H1 (cell line): Measurements from ENCODE around the gene DET1. TPM values are rescaled to one million over a fixed set of nuclear protein-coding genes. Genes with fewer than 3 reads are reported as not detected.

Experiments used
- ASH2L ChIP-seq: fragments of 200-600, 300-600 bp; sonication (generic); IDR thresholded peaks from one replicate; pipeline ENCODE4 v1.7.1; 2017; ENCODE audit warnings: low read length
- ATF2 ChIP-seq: IDR thresholded peaks from 2 replicates; pipeline ENCODE4 v1.6.1; 2012; ENCODE audit warnings: low read length, inconsistent platforms
- BCL11A ChIP-seq, 2 experiments: IDR thresholded peaks; one replicate each; pipeline ENCODE4 v1.6.1; 2011; ENCODE audit warnings: low read depth in 2 of 2, low read length in 2 of 2, mild to moderate bottlenecking in 2 of 2
- BRCA1 ChIP-seq: IDR thresholded peaks from 2 replicates; pipeline ENCODE4 v1.6.1; 2012; ENCODE audit warnings: low read depth, low read length, improper control_type of control experiment
- CBX5 ChIP-seq: fragments of 300-800, 300-1000 bp; sonication (generic); IDR thresholded peaks from 2 replicates; pipeline ENCODE4 v1.7.1; 2016; ENCODE audit warnings: antibody characterized with exemption, low read length, low read depth
- EGR1 ChIP-seq: IDR thresholded peaks from 2 replicates; pipeline ENCODE4 v1.6.1; 2011; ENCODE audit warnings: low read depth, low read length, borderline replicate concordance
- EZH2 ChIP-seq: fragments of 200-600 bp; sonication (generic); IDR thresholded peaks from 2 replicates; pipeline ENCODE4 v1.7.1; 2012; ENCODE audit warnings: low read depth, mild to moderate bottlenecking, moderate library complexity, low read length, inconsistent platforms; ENCODE audit not compliant: severe bottlenecking
- FOSL1 ChIP-seq: IDR thresholded peaks from 2 replicates; pipeline ENCODE4 v1.6.1; 2011; ENCODE audit warnings: mild to moderate bottlenecking, low read depth, low read length, moderate library complexity; ENCODE audit not compliant: insufficient read depth
- GABPA ChIP-seq: IDR thresholded peaks from 2 replicates; pipeline ENCODE4 v1.6.1; 2011; ENCODE audit warnings: mild to moderate bottlenecking, low read length, moderate library complexity, borderline replicate concordance; ENCODE audit not compliant: insufficient read depth
- NANOG ChIP-seq: IDR thresholded peaks from 2 replicates; pipeline ENCODE4 v1.6.1; 2011; ENCODE audit warnings: low read length, low read depth, mild to moderate bottlenecking, inconsistent platforms; ENCODE audit not compliant: insufficient read depth, poor library complexity, severe bottlenecking
- NRF1 ChIP-seq: IDR thresholded peaks from 2 replicates; pipeline ENCODE4 v1.6.1; 2011; ENCODE audit warnings: mild to moderate bottlenecking, low read depth, low read length, improper control_type of control experiment
- POLR2A ChIP-seq, 2 experiments: IDR thresholded peaks; 1 replicate in 1 of 2; 2 replicates in 1 of 2; pipeline ENCODE4 v1.6.1; 2011; ENCODE audit warnings: low read depth in 2 of 2, low read length in 2 of 2, mild to moderate bottlenecking in 2 of 2; ENCODE audit errors: control extremely low read depth in 1 of 2
- POLR2AphosphoS5 ChIP-seq: IDR thresholded peaks from 2 replicates; pipeline ENCODE4 v1.6.1; 2011; ENCODE audit warnings: low read depth, low read length
- POU5F1 ChIP-seq: IDR thresholded peaks from 2 replicates; pipeline ENCODE4 v1.6.1; 2011; ENCODE audit warnings: low read depth, mild to moderate bottlenecking, low read length, moderate library complexity
- RAD21 ChIP-seq, 2 experiments: IDR thresholded peaks in 1 of 2; conservative IDR thresholded peaks in 1 of 2; 2 replicates each; pipeline ENCODE4 v1.6.1; 2011; ENCODE audit warnings: low read depth in 2 of 2, low read length in 2 of 2, improper control_type of control experiment in 1 of 2, inconsistent platforms in 1 of 2, mild to moderate bottlenecking in 1 of 2, moderate library complexity in 1 of 2
- RFX5 ChIP-seq: IDR thresholded peaks from 2 replicates; pipeline ENCODE4 v1.6.1; 2011; ENCODE audit warnings: low read depth, low read length, improper control_type of control experiment, borderline replicate concordance
- SP1 ChIP-seq: IDR thresholded peaks from 2 replicates; pipeline ENCODE4 v1.6.1; 2011; ENCODE audit warnings: low read depth, low read length
- SP2 ChIP-seq: IDR thresholded peaks from 2 replicates; pipeline ENCODE4 v1.6.1; 2012; ENCODE audit warnings: mild to moderate bottlenecking, low read length, inconsistent platforms
- SP4 ChIP-seq: IDR thresholded peaks from 2 replicates; pipeline ENCODE4 v1.6.1; 2012; ENCODE audit warnings: low read length, inconsistent platforms
- SUZ12 ChIP-seq: fragments of 200-600 bp; sonication (generic); IDR thresholded peaks from 2 replicates; pipeline ENCODE4 v1.6.1; 2012; ENCODE audit warnings: mild to moderate bottlenecking, inconsistent platforms, low read length, moderate library complexity, mixed read lengths
- TAF7 ChIP-seq: optimal IDR thresholded peaks from 2 replicates; pipeline ENCODE3; 2011; ENCODE audit warnings: low read depth, mild to moderate bottlenecking, inconsistent platforms, low read length, moderate library complexity, borderline replicate concordance
- TEAD4 ChIP-seq: IDR thresholded peaks from 2 replicates; pipeline ENCODE4 v1.6.1; 2012; ENCODE audit warnings: low read depth, low read length, inconsistent platforms, mixed read lengths
- ZNF274 ChIP-seq: IDR thresholded peaks from 2 replicates; pipeline ENCODE4 v1.7.0; 2012; ENCODE audit warnings: low read length, borderline replicate concordance; ENCODE audit errors: extremely low read depth
- polyA plus RNA-seq, 7 experiments: library from polyadenylated mRNA; depleted of rRNA in 3 of 7; stranded (reverse) in 5 of 7; unstranded in 2 of 7; fragments of >200 nt in 5 of 7; fragments of 200-250 nt in 2 of 7; gene quantifications; 1 replicate in 5 of 7; 2 replicates in 1 of 7; 4 replicates in 1 of 7; pipeline versions ENCODE4 v1.2.1 to v1.2.3, GENCODE V29; 2011 to 2013; ENCODE audit warnings: missing spikeins in 2 of 7, mixed read lengths in 2 of 7
- total RNA-seq: library from RNA; stranded (reverse); fragmentation: NEBNext Ultra II Directional; extraction: Animal tissue kit (Norgen Biotek cat#: 25700); gene quantifications from 2 replicates; pipeline ENCODE4 v1.2.1, GENCODE V29; 2021

Gene DET1
- total and polyA plus RNA-seq, 2 of the 8 experiments (the other 6 are each of a cell fraction or from before 2014, with no cell fraction given) = 5.4 to 8.5 TPM

DNA sequence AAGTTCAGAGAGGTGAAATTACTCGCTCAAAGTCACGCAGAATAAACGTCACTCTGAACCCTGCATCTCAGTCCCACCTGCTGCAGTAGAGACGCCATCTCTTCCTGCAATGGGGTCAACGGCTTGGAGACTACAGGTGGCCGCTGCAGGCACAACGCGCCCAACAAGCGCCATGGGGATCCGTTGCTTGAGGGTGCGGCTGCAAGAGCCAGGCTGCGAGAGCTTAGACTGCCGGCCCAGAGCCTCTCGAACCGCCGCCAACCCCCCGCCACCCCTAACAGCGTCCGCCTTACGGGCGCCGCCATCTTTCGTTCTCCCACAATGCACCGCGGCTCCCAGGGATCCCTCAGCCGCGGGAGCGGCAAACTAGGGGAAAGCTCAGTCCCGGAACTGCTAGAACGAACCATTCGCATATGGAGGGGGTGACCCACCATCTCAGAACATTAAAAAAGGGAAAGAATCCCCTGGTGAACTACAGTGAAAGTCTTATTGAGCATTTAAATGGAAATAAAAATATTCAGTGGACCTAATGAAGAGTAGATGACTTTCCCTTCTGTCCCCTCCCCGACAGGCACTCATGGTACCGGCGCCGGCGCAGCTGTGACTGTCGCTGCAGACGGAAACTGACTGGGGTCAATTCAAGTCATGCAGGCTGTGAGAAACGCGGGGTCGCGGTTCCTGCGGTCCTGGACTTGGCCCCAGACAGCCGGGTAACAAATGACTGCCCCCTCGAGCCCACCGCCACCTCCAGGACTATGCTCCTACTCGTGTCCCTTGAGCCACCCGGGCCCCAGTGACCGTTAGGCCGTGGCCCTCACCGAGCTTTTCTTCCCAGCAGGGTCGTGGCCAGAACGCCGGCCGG is 79.2 kb downstream of the DET1 start, which contains the start of the genes MRPL46 and MRPS11 (continued):
- no peak for TF ChIP-seq ATF2
- no peak for TF ChIP-seq CBX5
- TF ChIP-seq POLR2AphosphoS5 = peak; percentile 77
- no peak for TF ChIP-seq EZH2
- TF ChIP-seq NRF1 = no peak
- no peak for TF ChIP-seq TEAD4
- TF ChIP-seq RAD21 (IDR thresholded peaks at IDR 0.05 in 1 of 2, conservative IDR thresholded peaks at IDR 0.05 in 1 of 2; ENCODE audit: low read depth in 2 of 2, low read length in 2 of 2) = no peak
- no peak for TF ChIP-seq SP2
- 0 out of 2 replicates have a peak, but pooled peaks have one; percentile 14 for TF ChIP-seq EGR1
- no peak for TF ChIP-seq GABPA
- no peak for TF ChIP-seq SUZ12
- TF ChIP-seq BCL11A (IDR thresholded peaks at IDR 0.05; ENCODE audit: low read depth in 2 of 2, low read length in 2 of 2) = no peak
- no peak for TF ChIP-seq SP4
- TF ChIP-seq TAF7 = peak; percentile 93
- peak; percentile 91 for TF ChIP-seq ASH2L
- TF ChIP-seq POLR2A (IDR thresholded peaks at IDR 0.05; ENCODE audit: control extremely low read depth in 1 of 2, low read depth in 2 of 2, low read length in 2 of 2) = peak; percentile 87 to 96
- TF ChIP-seq NANOG = no peak
- peak; percentile 66; the same call in 1 of the 2 replicates for TF ChIP-seq SP1
- TF ChIP-seq FOSL1 = no peak
- TF ChIP-seq RFX5 = no peak
- peak; percentile 2; the same call in 1 of the 2 replicates for TF ChIP-seq BRCA1
- no peak for TF ChIP-seq ZNF274
- TF ChIP-seq POU5F1 = no peak
